Tibial nerve (tissue), 4 donors: Measurements from ENCODE around the gene ANKRD11. TPM values are rescaled to one million over a fixed set of nuclear protein-coding genes. Genes with fewer than 3 reads are reported as not detected.
"Not testable (repeated sequence)": the region's sequence is repeated elsewhere in the genome, so short reads cannot be mapped to it uniquely, and the experiment has no call there.

ENCODE experiments used
- DNase-seq, 2 donors: peaks; one replicate each; pipeline ENCODE4 v3.0.0-alpha.2; 2019; ENCODE audit warnings: low spot score in 2 of 2
- H3K27ac ChIP-seq, 4 donors: fragments of 200-600 bp; sonication (generic) in 3 of 4; one replicate each; pipeline ENCODE4 v1.5.1; 2017 to 2019; ENCODE audit warnings: mild to moderate bottlenecking in 1 of 4
- H3K27me3 ChIP-seq, 2 donors: fragments of 200-600 bp; sonication (generic) in 1 of 2; one replicate each; pipeline versions ENCODE4 v1.5.1 to v1.6.0; 2017 to 2019
- H3K36me3 ChIP-seq, 3 donors: fragments of 200-600 bp; sonication (generic); one replicate each; pipeline ENCODE4 v1.5.1; 2018 to 2019
- H3K4me1 ChIP-seq, 4 donors: fragments of 200-600 bp; sonication (generic) in 3 of 4; one replicate each; pipeline ENCODE4 v1.5.1; 2017 to 2019
- H3K4me3 ChIP-seq, 4 donors: fragments of 200-600 bp; sonication (generic) in 3 of 4; one replicate each; pipeline ENCODE4 v1.5.1; 2017 to 2019; ENCODE audit warnings: mild to moderate bottlenecking in 1 of 4, moderate library complexity in 1 of 4
- H3K9me3 ChIP-seq, 4 donors: fragments of 200-600 bp; sonication (generic) in 3 of 4; one replicate each; pipeline ENCODE4 v1.5.1; 2017 to 2019
- EP300 ChIP-seq, 2 donors: sonication (generic); formaldehyde crosslinking; IDR thresholded peaks; one replicate each; pipeline ENCODE4 v1.6.1; 2017; ENCODE audit warnings: antibody characterized with exemption in 2 of 2, mild to moderate bottlenecking in 1 of 2
- POLR2A ChIP-seq, 2 donors: fragments of 450-650 bp; IDR thresholded peaks; one replicate each; pipeline ENCODE4 v1.6.1; 2017; ENCODE audit warnings: antibody characterized with exemption in 2 of 2, mild to moderate bottlenecking in 2 of 2, moderate library complexity in 2 of 2
- WGBS, 2 donors: methylation state at CpG; one replicate each; pipeline ENCODE4 v1.1.5; 2018; 5-methylcytosine and 5-hydroxymethylcytosine counted together
- total RNA-seq, 4 donors: library from RNA; depleted of rRNA; stranded (reverse); fragments of >200 nt; gene quantifications; one replicate each; pipeline ENCODE4 v1.1.0, GENCODE V29; 2016
- TF ChIP-seq, protein P1 (sequence below), 5 experiments: fragments of 200-600 bp in 3 of 5; fragments of 450-650 bp in 2 of 5; sonication (generic) in 3 of 5; IDR thresholded peaks; one replicate each; pipeline ENCODE4 v1.5.1; 2016 to 2019; ENCODE audit warnings: antibody characterized with exemption in 5 of 5, mild to moderate bottlenecking in 3 of 5, moderate library complexity in 2 of 5

ANKRD11 gene
- total RNA-seq, 4 donors from 2014 or later, result 104 to 177 (median 112) TPM

DNA sequence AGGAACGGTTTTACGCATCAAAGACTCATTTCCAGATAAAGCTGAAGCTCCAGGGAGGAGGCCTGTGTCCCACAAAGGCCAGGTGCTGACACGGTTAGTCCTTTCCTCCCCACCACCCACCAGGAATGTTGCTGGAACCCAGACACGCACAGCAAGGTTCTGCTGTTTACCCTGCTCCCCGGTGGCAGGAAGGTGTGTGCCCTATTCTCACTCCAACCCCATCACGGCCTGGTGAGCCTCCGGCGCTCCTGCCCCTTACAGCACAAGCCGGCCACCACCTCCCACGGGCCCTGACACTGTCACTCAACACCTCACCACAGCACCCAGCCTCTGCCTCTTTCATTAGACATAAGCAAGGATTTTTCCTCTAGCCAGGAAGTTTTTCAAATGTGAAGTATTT is 47.8 kb downstream of the ANKRD11 start:
- no peak for TF ChIP-seq POLR2A (IDR thresholded peaks at IDR 0.05)

DNA sequence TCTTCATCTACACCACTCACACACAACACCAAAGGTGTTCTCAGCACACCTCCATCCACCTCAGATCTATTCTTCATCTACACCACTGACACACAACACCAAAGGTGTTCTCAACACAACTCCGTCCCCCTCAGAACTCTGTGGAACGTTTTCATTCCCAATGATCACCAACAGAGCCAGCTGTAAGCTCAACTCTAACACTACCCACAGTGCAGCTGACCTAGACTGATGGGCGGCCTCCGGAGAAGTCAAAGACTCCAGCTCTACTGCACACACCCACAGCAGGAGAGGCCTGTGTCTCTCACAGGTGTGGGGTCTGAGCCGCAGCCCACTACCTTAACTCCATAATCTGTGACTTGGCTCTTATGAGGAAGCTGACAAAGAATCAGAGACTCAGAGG is 50.7 kb downstream of the ANKRD11 start:
- H3K4me3 ChIP-seq, result no peak overlapping the region
- H3K27ac ChIP-seq, result no peak overlapping the region
- 87 to 88% methylated on average over 5 of the region's 5 CpGs for WGBS, 2 donors
- H3K4me1 ChIP-seq, result peaks cover 0 to 88% (median 52%) of the 10 kb centered on the region in 4 donors
- H3K9me3 ChIP-seq, result no peaks in the 10 kb centered on the region
- H3K27me3 ChIP-seq, result no peaks in the 10 kb centered on the region
- TF ChIP-seq, protein P1, sequence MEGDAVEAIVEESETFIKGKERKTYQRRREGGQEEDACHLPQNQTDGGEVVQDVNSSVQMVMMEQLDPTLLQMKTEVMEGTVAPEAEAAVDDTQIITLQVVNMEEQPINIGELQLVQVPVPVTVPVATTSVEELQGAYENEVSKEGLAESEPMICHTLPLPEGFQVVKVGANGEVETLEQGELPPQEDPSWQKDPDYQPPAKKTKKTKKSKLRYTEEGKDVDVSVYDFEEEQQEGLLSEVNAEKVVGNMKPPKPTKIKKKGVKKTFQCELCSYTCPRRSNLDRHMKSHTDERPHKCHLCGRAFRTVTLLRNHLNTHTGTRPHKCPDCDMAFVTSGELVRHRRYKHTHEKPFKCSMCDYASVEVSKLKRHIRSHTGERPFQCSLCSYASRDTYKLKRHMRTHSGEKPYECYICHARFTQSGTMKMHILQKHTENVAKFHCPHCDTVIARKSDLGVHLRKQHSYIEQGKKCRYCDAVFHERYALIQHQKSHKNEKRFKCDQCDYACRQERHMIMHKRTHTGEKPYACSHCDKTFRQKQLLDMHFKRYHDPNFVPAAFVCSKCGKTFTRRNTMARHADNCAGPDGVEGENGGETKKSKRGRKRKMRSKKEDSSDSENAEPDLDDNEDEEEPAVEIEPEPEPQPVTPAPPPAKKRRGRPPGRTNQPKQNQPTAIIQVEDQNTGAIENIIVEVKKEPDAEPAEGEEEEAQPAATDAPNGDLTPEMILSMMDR (IDR thresholded peaks at IDR 0.05), result no peak
- TF ChIP-seq POLR2A (IDR thresholded peaks at IDR 0.05) (no peak), EP300 (IDR thresholded peaks at IDR 0.05) (no peak)
- no peak for DNase-seq
- H3K36me3 ChIP-seq, result no peaks in the 10 kb centered on the region

More for the DNA sequence above, 47.8 kb downstream of the ANKRD11 start:
- Histone ChIP-seq H3K36me3 (no peaks in the 10 kb centered on the region), H3K27me3 (no peaks in the 10 kb centered on the region), H3K27ac (peak overlapping the region in 3 of 4 donors; percentile 37 to 51 (median 40)), H3K4me3 (no peak overlapping the region), H3K4me1 (peaks cover 0 to 92% (median 70%) of the 10 kb centered on the region in 4 donors), H3K9me3 (no peaks in the 10 kb centered on the region)
- WGBS, 2 donors, result 39 to 48% methylated on average over 10 of the region's 10 CpGs
- DNase-seq, result no peak

DNA sequence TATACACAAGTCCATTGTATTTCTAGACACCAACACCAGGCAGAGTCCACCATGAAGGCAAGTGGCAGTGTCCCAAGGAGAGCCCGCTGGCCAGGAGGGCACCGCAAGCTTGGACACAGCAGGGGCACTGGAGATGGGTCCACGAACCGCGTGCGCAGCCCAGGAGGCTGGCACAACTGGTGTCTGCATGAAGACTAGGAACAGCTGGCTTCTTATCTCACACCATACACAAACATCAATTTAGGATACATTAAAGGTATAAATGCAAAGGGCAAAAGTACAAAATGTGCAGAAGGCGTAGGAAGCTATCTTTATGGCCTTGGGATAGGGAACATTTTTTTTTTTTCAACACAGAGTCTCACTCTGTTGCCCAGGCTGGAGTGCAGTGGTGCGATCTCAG is 52.4 kb downstream of the ANKRD11 start:
- TF ChIP-seq POLR2A (IDR thresholded peaks at IDR 0.05) (no peak), EP300 (IDR thresholded peaks at IDR 0.05) (no peak)
- TF ChIP-seq, protein P1 (IDR thresholded peaks at IDR 0.05), result no peak
- no peaks in the 10 kb centered on the region for H3K27me3 ChIP-seq
- H3K4me3 ChIP-seq, result no peak overlapping the region
- 97 to 98% methylated on average over 8 of the region's 8 CpGs for WGBS, 2 donors
- H3K27ac ChIP-seq, result no peak overlapping the region
- DNase-seq, result no peak
- no peaks in the 10 kb centered on the region for H3K36me3 ChIP-seq
- peaks cover 0 to 87% (median 42%) of the 10 kb centered on the region in 4 donors for H3K4me1 ChIP-seq
- H3K9me3 ChIP-seq, result no peaks in the 10 kb centered on the region

DNA sequence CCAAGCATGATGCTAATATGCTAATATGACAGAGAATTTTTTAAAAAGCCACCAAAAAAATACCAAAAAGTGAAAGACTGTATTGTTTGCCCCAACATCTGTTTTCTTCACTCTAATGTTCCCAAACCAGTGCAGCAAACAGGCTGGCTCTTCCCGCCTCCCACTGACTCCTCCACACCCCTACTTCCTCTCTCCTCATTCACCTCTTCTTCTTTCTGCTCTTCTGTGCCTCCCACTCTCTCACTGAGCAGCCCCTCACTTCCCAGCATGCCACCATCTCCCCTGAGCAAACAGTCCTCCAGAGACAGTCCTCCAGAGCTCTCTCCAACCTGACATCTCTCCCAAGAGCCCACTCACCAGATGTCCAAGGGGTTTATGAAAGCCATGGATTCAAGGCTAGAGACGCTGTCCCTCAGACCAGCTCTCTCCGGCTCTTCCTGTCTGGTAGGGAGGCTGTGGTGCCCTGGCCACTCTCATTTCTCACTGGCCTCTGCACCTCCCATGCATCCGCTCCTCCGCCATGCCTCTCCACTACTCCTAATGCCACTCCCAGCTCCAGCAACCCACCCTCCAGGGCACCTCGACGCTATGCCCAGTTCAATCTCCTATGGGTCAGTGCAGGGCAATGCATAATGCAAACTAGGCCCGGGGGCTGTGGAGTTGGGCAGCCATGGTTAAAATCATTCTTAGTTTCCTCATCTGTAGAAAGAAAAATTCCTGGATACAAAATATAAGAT is 52.9 kb downstream of the ANKRD11 start:
- no peak for DNase-seq
- no peak for TF ChIP-seq POLR2A (IDR thresholded peaks at IDR 0.05)
- TF ChIP-seq EP300 (IDR thresholded peaks at IDR 0.05), result no peak
- TF ChIP-seq, protein P1 (IDR thresholded peaks at IDR 0.05), result no peak
- H3K9me3 ChIP-seq, result no peaks in the 10 kb centered on the region
- H3K4me3 ChIP-seq, result no peak overlapping the region
- peaks cover 0 to 87% (median 43%) of the 10 kb centered on the region in 4 donors for H3K4me1 ChIP-seq
- no peaks in the 10 kb centered on the region for H3K27me3 ChIP-seq
- H3K27ac ChIP-seq, result peak overlapping the region in 2 of 4 donors; percentile 1 to 17
- 83% methylated on average over 8 of the region's 8 CpGs for whole genome bisulfite sequencing, 2 donors
- H3K36me3 ChIP-seq, result no peaks in the 10 kb centered on the region

DNA sequence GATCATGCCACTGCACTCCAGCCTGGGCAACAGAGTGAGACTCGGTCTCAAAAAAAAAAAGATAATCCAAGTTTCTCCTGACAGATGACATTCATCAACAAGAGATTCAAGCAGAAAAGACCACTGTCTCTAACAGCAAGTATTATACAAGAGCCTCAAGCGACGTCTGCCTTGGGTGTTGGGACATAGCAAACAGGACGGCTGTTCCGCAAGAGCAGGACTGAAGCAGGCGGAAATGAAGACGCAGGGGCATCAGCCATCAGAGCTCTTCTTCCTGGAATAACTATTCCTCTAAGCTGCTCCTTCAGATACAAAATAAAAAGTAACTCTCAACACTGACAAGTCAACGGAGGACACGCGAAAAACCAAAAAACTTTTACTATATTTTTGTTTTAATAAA is 54.0 kb downstream of the ANKRD11 start:
- WGBS, 2 donors, result 83 to 90% methylated on average over 10 of the region's 10 CpGs
- H3K4me1 ChIP-seq, result peaks cover 0 to 88% (median 44%) of the 10 kb centered on the region in 4 donors

DNA sequence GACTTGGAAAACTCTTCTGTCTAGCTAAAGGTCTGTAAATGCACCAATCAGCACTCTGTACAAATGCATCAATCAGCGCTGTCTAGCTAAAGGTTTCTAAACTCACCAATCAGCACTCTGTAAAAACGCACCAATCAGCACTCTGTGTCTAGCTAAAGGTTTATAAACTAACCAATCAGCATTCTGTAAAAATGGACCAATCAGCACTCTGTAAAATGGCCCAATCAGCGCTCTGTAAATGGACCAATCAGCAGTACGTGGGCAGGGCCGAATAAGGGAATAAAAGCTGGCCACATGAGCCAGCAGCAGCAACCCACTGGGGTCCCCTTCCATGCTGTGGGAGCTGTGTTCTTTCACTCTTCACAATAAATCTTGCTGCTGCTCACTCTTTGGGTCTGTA is 55.3 kb downstream of the ANKRD11 start:
- 90 to 99% methylated on average over 5 of the region's 5 CpGs for WGBS, 2 donors

More for the DNA sequence above, 54.0 kb downstream of the ANKRD11 start:
- TF ChIP-seq EP300 (IDR thresholded peaks at IDR 0.05) (no peak), POLR2A (IDR thresholded peaks at IDR 0.05) (no peak)
- TF ChIP-seq, protein P1 (IDR thresholded peaks at IDR 0.05), result no peak
- Histone ChIP-seq H3K27ac (no peak overlapping the region), H3K27me3 (no peaks in the 10 kb centered on the region), H3K9me3 (no peaks in the 10 kb centered on the region), H3K4me3 (no peak overlapping the region), H3K36me3 (no peaks in the 10 kb centered on the region)
- DNase-seq, result no peak

More for the DNA sequence above, 55.3 kb downstream of the ANKRD11 start:
- not testable (repeated sequence) for H3K9me3 ChIP-seq, H3K4me3 ChIP-seq, H3K27ac ChIP-seq, DNase-seq, H3K27me3 ChIP-seq, H3K36me3 ChIP-seq
- H3K4me1 ChIP-seq, result peaks cover 0 to 92% (median 49%) of the 10 kb centered on the region in 4 donors
